Keratinocyte (primary cell): ENCODE data around the gene BHMT2.

ENCODE experiments used
- EZH2 ChIP-seq: IDR thresholded peaks from one replicate; pipeline ENCODE4 v1.6.1; 2012; ENCODE audit warnings: inconsistent platforms, mild to moderate bottlenecking, low read length, moderate library complexity
- TF ChIP-seq, protein P1 (sequence below), 3 experiments: IDR thresholded peaks in 1 of 3; conservative IDR thresholded peaks in 1 of 3; optimal IDR thresholded peaks in 1 of 3; 2 replicates in 2 of 3; 3 replicates in 1 of 3; pipeline versions ENCODE3 to v1.5.1; 2011; ENCODE audit warnings: low read length in 3 of 3, mild to moderate bottlenecking in 3 of 3, moderate library complexity in 2 of 3, control low read depth in 1 of 3, inconsistent platforms in 1 of 3; ENCODE audit not compliant: insufficient read depth in 2 of 3; ENCODE audit errors: extremely low read depth in 1 of 3

DNA sequence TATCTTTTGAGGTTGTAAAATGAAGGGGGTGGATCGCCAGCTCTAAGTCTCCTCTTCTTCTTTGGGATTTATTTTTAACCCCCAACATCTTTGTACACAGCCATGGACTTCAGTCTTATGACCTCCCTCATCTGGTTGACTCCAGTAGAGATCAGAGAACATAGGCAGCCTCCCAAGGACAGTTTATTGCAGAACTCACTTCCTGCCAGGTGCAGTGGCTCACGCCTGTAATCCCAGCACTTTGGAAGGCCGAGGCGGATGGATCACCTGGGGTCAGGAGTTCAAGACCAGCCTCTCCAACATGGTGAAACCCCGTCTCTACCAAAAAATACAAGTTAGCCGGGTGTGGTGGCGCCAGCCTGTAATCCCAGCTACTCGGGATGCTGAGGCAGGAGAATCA is 39.2 kb downstream of the BHMT2 start:
- TF ChIP-seq, protein P1, sequence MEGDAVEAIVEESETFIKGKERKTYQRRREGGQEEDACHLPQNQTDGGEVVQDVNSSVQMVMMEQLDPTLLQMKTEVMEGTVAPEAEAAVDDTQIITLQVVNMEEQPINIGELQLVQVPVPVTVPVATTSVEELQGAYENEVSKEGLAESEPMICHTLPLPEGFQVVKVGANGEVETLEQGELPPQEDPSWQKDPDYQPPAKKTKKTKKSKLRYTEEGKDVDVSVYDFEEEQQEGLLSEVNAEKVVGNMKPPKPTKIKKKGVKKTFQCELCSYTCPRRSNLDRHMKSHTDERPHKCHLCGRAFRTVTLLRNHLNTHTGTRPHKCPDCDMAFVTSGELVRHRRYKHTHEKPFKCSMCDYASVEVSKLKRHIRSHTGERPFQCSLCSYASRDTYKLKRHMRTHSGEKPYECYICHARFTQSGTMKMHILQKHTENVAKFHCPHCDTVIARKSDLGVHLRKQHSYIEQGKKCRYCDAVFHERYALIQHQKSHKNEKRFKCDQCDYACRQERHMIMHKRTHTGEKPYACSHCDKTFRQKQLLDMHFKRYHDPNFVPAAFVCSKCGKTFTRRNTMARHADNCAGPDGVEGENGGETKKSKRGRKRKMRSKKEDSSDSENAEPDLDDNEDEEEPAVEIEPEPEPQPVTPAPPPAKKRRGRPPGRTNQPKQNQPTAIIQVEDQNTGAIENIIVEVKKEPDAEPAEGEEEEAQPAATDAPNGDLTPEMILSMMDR (optimal IDR thresholded peaks at IDR 0.05 in 1 of 3, IDR thresholded peaks at IDR 0.05 in 1 of 3, conservative IDR thresholded peaks at IDR 0.05 in 1 of 3; ENCODE audit: extremely low read depth in 1 of 3, insufficient read depth in 2 of 3, low read length in 3 of 3), result no peak
- no peak for TF ChIP-seq EZH2
